GM12865 (cell line): Measurements from ENCODE around the gene ACRV1.

Experiments
- DNase-seq: peaks from one replicate; pipeline ENCODE4 v3.0.0; 2010; ENCODE audit warnings: low read depth
- H3K4me3 ChIP-seq: 2 replicates; pipeline ENCODE4 v1.5.1; 2011; ENCODE audit warnings: mild to moderate bottlenecking, low read depth, low read length, control low read depth
- TF ChIP-seq, protein P1 (sequence below): IDR thresholded peaks from 2 replicates; pipeline ENCODE4 v1.5.1; 2011; ENCODE audit warnings: low read length, control low read depth, low read depth, inconsistent platforms; ENCODE audit not compliant: insufficient read depth; ENCODE audit errors: missing control alignments

ACRV1 gene

DNA sequence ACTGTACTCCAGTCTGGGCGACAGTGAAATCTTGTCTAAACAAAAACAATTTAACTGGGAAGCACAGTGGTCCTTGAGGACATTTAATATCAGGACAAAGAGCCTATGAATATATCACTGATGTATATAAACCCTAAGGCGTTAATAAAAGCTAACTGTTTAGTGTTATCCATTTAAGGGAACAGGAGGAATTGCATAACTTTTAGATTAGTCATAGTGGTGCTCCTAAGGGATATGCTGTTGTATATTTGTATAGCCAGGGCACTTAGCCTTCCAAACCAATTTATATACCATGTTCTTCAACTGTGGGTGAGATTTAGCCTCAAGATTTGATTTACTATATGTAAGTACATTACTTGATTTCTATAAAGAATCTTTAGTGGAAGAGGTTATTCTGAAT is 58.7 kb downstream of the ACRV1 start:
- TF ChIP-seq, protein P1, sequence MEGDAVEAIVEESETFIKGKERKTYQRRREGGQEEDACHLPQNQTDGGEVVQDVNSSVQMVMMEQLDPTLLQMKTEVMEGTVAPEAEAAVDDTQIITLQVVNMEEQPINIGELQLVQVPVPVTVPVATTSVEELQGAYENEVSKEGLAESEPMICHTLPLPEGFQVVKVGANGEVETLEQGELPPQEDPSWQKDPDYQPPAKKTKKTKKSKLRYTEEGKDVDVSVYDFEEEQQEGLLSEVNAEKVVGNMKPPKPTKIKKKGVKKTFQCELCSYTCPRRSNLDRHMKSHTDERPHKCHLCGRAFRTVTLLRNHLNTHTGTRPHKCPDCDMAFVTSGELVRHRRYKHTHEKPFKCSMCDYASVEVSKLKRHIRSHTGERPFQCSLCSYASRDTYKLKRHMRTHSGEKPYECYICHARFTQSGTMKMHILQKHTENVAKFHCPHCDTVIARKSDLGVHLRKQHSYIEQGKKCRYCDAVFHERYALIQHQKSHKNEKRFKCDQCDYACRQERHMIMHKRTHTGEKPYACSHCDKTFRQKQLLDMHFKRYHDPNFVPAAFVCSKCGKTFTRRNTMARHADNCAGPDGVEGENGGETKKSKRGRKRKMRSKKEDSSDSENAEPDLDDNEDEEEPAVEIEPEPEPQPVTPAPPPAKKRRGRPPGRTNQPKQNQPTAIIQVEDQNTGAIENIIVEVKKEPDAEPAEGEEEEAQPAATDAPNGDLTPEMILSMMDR: no peak
- H3K4me3 ChIP-seq: no peak overlapping the region
- DNase-seq: no peak
